GM18951 (cell line): ENCODE measurements around the gene STXBP1.

ENCODE experiments used
- POLR2A ChIP-seq: IDR thresholded peaks from 4 replicates; pipeline ENCODE4 v1.6.1; 2011; ENCODE audit warnings: mild to moderate bottlenecking; ENCODE audit not compliant: insufficient read length, insufficient read depth; ENCODE audit errors: extremely low read depth
- in situ Hi-C: fragments of 300-500 bp; cut with MboI; formaldehyde crosslinking; loops from one replicate; pipeline ENCODE4 v1.12.0; 2022; ENCODE audit warnings: low sequenced_read_pairs, mixed read lengths, inconsistent platforms; ENCODE audit not compliant: unreplicated experiment

The STXBP1 gene

GRCh38 chr9:127730799-127731410 is 118.8 kb downstream of the STXBP1 start:
- no peak for TF ChIP-seq POLR2A
- in situ Hi-C loops = loop anchor here (10.0 kb wide), 1 partner anchor 184 kb away; the partner anchor contains the start of gene ST6GALNAC4

- TF ChIP-seq POLR2A = no peak
- in situ Hi-C loops = loop anchor here (10.0 kb wide), 1 partner anchor 183 kb away; the partner anchor contains the start of gene ST6GALNAC4
These were observed 119.9 kb downstream of the STXBP1 start for GRCh38 chr9:127731938-127732337.

- in situ Hi-C loops = loop anchor here (10.0 kb wide), 1 partner anchor 182 kb away; the partner anchor contains the start of gene ST6GALNAC4
- no peak for TF ChIP-seq POLR2A
These were observed 120.4 kb downstream of the STXBP1 start for GRCh38 chr9:127732444-127732843.

GRCh38 chr9:127733614-127734013 is 121.5 kb downstream of the STXBP1 start:
- no peak for TF ChIP-seq POLR2A
- in situ Hi-C loops = loop anchor here (10.0 kb wide), 1 partner anchor 181 kb away; the partner anchor contains the start of gene ST6GALNAC4

- in situ Hi-C loops = loop anchor here (10.0 kb wide), 1 partner anchor 181 kb away; the partner anchor contains the start of gene ST6GALNAC4
- no peak for TF ChIP-seq POLR2A
These were observed 122.2 kb downstream of the STXBP1 start for GRCh38 chr9:127734247-127734746.

- in situ Hi-C loops = loop anchor here (10.0 kb wide), 1 partner anchor 180 kb away; the partner anchor contains the start of gene ST6GALNAC4
- peak; percentile 83 for TF ChIP-seq POLR2A
These were observed 122.9 kb downstream of the STXBP1 start, which contains the start of gene TOR2A for GRCh38 chr9:127734747-127735529. TSS of gene TOR2A (minus strand) at chr9:127735294. CDS start at chr9:127735270, 24 bp downstream.

- in situ Hi-C loops = loop anchor here (10.0 kb wide), 1 partner anchor 179 kb away; the partner anchor contains the start of gene ST6GALNAC4
- TF ChIP-seq POLR2A = no peak
These were observed 123.6 kb downstream of the STXBP1 start for GRCh38 chr9:127735530-127736185.

- in situ Hi-C loops = loop anchor here (10.0 kb wide), 1 partner anchor 176 kb away; the partner anchor contains the start of gene ST6GALNAC4
- TF ChIP-seq POLR2A = no peak
These were observed 126.6 kb downstream of the STXBP1 start for GRCh38 chr9:127738666-127739065.

- in situ Hi-C loops = loop anchor here (10.0 kb wide), 1 partner anchor 175 kb away; the partner anchor contains the start of gene ST6GALNAC4
- no peak for TF ChIP-seq POLR2A
These were observed 127.7 kb downstream of the STXBP1 start for GRCh38 chr9:127739614-127740330.

GRCh38 chr9:127741831-127742434 is 129.9 kb downstream of the STXBP1 start:
- in situ Hi-C loops = no loop called here

More at GRCh38 chr9:127741831-127742434, 129.9 kb downstream of the STXBP1 start:
- TF ChIP-seq POLR2A = no peak
